DMS153 treated with DMSO at 0.1 percent for 48 hours (cell line): ENCODE measurements around the gene ZNF385A.

Source experiments
- DNase-seq: peaks from one replicate; lab custom pipeline; 2025; ENCODE audit not compliant: unreplicated experiment; lab: John Stamatoyannopoulos, UW

ZNF385A gene

DNA sequence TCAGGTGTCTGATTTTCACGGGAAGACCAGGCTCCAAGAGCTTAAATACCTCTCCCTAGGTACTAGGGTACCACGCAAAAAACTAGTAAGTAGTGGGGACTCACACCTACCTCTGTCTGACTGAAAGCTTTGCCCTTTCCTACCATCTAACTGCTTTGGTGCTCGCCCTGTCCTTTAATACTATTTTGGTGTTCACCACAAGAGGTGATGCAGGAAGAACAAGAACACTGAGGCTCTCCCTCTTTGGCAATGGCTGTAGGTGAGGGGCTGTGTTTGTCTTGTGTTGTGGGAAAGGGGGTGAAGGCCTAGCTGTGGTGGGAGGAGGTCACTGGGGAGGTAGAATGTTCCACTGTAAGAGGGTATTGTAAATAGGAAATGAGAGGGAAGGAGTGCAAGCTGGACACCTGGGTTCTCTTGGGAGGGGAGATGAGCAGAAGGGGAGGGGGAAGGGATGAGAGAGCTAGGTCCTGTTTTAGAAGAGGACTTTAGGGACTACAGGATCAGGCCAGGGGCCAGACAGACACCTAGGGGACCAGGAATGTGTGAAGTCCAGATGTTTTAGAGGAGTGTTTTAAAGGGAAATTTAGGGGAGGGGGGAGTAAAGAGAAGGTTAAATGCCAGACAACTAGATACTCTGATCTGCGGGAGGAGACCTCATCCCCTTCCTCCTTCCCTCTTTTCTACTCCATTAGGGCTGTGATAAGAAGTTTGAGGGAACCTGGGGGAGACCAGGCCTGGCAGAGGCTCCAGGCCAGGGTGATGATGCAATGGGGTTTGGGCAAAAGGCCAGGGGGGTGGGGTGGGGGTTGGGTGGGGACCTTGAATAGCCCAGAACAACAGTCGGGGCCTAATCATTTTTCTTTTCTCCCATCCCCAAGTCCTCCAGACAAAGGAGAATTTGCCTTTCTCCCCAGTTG is 32.4 kb upstream of the ZNF385A start:
- DNase-seq, result no peak

DNA sequence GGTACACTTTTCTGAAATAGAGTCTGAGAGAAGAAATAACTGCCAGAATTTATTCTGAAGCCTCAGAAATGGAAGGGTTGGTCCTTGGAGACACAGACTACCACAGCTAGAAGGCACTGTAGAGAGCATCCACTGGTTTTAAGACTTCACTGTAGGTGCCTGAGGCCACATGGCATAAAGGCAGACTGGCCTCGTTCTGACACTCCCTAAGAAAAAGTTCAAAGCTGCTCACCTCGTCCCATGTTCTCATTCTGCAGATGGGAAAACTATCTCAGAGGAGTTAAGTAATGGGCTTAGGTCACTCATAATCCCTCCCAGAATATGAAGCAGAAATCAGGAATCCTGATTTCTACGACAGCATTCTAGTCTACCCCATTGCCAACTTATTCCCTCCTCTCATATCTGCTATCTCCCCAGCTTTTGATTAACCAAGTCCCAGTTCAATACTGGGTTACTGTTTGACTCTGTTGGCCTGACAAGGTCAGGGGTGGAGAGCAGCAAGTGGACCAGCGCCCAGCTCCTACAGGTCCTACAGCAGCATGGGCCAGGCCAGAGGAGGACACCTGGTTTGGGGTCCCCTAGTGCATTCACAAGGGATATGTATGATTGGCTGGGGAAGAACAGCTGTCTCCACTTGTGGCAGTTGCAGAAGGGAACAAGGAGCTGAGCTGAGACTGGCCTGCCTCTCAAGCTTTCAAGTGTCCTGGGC is 30.8 kb upstream of the ZNF385A start:
- no peak for DNase-seq

DNA sequence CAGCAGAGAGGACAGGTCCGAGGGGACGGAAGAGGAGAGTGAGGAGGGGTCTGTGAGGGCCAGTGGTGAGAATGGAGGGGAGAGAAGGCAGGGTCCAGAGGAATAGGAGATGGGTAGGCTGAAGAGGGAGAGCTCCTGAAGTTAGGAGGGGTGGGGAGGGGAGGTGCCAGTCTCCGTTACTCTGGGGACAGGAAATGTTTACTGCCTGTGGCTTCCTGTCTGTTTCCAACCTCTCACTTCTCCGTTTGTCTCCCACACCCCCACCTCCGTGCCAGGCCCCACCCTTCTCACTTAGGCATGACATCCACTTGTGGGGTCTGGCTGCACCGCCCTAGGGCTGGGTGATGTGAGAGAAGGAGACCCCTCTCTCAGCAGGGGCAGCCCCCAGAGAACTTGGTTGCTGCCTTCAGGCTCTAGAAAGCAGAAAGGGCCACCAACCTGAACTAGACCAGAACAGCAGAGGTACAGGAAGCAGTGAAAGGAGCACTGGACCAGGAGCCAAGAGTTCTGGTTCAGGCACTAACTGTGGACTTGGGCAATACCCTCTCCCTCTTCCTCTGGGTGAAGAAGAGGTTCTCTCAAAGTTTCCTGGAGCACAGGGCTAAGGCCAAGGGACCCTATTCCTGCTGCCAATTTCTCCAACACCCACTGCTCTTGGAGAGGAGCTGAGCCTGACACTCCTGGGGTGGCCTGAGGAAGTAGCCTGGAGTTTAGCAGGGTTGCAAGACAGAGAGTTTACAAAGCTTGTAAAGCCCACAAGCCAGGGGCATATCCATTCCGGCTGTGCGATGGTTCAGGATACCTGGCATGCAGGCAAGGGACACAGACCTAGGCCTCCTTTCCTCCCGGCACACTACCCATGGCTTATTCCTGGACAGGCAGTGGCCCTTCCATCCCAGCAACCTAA is 29.0 kb upstream of the ZNF385A start:
- DNase-seq, result no peak

DNA sequence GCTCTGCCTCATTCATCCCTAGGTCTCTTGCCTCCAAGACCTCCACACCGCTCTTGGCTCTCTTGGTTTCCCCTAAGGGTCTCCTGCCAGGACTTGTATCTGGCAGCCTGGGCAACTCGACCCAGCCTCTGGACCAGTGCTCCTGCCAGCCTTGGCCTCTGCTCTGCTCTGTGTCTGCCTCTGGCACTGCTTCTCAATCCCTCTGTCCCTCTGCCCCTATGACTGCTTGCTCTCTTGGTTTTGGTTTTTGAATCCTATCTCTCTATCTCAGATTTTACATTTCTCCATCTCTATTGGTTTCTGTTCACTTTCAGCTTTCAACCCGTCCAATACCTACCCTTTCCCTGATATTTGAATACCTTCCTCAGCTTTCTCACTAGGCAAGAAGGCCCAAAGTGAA is 28.3 kb upstream of the ZNF385A start:
- no peak for DNase-seq

DNA sequence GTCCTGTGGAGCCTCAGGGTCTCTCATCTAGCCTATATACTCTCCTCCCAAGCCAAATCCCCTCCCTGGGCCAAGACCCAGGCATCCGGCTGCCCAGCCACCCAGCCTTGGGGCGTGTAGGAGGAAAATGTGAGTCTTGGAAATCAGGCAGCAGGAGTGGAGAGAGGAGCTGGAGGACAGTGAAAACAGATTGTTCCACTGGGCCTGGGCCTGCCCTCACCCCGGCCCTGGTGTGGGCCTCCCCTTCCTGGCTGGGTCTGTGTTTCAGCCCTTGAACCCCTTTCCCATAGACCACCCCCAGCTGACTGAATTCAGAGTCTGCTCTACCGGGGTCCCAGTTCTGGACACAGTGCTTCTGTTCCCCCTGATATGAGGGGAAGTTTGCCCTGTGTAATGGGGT is 27.8 kb upstream of the ZNF385A start:
- no peak for DNase-seq

DNA sequence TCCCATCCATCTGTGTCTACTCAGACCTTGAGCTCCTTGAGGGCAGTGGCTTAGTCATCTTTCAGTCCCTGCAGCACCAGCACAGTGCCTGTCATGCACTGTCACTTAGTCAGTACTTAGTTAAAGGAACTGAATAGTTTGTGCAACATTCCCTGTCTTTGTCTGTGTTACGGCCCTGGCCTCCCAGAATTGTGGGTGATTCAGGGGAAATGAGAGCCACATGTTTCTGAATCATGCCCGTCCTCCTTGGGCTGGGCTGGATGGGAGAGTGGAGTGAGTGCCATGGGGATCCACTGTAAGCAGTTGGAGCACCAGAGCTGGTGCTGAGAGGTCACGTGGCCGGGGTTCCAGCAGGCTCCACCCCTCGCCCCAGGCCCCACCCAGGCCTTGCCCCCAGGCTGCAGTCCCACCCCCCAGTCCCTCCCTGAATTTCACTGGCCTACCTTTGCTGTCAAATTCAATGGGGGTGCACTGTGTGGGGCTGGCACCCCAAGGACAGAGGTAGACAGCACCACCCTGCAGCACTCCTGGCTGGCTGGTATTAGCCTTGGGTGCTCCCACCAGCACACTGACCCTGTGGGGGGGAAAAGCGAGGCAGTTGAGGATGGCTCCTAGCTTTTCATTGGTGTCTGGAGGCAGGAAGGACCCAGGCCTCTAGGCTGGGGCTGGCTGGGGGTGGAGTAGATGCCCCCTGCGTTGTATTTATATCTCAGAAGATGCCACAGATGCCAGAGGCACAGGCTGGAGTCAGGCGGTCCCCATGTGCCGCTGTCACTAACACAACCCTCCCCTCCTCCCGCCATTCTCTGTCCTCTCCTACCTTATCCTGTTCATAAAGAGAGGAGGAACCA is 27.1 kb upstream of the ZNF385A start:
- DNase-seq, result no peak

DNA sequence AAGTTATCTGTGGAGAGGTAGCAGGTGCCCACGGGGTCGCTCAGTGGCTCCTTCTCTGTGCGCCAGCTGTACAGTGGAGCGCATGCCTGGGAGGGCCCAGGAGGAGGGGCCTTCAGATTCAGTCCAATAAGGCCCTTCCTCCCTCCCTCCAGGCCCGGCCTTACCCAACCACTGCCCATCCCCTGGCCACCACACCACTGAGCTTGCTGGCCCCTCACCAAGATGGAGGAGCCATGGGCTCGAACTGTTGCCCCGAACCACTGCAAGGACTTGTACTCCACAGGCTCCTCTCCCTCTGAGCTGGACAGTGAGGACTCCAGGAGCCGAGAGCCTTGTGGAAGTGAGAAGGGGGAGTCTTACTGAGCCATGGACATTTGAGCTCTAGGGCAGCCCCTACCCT is 24.7 kb upstream of the ZNF385A start:
- no peak for DNase-seq

DNA sequence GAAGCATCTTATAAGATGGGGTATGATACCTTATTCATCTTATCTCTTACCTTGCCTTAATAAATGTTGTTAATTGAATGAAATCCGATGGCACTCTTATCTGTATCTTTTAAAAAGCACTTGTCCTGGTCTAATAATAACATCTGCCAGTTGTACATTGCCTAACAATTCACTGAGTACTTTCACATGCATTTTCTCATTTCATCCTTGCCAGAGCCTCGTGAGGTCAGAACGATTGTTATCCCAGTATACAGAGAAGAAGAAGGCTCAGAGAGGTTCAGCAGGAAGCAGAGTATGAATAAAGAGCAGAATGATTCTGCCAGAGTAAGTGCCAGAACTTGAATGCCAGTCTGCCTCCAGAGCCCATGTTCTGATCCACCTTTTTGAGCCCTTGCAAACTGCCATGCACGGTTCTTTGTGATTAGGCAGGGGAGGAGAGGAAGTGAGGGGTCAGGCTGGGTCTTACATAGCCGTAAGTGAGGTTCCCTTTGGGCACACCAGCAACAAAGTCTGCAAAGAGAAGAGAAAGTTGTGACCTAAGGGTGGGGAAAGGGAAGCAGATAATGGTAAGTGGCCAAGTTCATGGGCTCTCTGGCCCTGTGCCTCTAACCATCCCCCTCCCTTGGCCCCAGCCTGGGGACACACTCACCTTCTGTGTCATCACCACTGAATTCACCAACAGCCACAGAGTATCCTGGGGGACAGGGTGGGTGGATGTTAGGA is 22.8 kb upstream of the ZNF385A start:
- DNase-seq, result no peak

DNA sequence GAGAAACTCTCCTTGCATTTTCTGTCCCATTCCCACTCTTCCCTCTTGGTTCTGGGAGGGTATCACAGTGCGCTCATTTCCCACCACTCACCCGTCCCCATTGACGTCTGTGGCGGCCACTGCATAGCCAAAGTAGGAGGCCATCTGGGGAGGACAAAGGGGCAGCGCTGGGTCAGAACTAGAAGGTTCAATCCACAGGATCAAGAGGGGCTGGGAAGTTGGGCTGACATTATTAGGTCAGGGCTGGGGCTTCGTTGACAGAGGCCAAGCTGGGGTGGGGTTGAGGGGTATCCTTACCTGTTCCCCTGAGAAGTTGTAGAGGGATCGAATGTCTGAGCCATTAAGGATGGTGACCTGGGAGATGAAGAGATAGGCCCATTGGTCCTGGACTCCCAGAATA is 21.0 kb upstream of the ZNF385A start:
- no peak for DNase-seq

DNA sequence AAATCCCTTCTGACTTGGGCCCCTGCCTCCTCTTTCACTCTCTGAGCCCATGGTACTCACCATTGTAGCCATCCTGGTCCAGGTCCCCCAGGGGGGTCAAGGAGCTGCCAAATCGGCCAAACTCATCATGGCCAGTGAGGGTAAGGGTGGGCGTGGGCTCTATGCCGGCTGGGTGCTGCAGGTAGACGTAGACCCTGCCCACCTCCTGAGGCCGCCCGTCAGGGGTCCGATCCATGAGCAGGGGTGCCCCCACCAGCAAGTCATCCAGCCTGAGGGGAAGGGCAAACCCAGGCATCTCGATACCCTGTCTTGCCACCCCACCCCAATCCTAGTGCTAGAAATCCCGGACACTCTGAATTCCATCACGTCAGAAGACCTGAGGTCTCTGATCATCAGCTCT is 20.6 kb upstream of the ZNF385A start:
- no peak for DNase-seq

DNA sequence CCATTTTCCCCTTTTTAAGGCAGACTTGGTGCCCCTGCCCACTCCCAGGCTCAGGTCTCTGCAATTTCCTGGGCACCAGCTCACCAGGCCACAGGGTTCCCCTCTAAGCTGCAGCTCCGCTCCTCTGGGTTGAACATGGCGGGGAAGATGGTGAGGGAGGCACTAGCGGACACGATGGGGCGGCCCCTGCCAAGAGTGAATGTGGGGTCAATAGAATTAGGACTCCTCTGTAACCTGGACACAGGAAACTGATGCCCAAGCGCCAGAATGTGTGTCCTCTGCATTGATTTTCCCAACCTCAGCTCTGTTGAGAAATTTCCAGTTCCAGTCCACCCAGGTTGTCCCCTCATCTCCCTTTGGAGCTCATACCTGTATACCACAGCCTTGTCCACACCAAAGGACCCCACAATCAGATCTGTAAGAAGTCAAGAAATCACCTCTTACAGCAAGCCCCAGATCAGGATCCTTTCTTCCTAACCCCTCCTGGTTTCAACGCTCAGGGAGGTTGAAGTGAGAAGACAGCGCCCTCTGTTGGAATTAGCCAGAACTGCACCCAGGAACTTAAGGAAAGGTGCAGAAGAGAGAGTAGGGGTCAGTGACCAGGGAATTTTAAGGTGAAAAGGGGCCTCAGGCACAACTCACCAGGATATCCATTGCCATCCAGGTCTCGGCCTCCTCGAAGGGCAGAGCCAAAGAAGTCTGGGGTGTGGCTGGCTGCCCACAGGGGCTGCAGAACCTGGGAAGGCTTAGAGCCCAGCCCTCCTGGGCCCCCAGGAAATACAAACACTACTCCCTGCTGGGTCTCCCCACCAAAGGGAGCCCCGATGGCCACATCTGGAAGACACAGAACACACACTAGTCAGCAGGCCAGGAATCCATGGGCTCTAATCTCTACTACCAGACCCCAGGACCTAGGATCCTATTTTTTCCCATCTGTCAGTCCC is 19.8 kb upstream of the ZNF385A start:
- no peak for DNase-seq

DNA sequence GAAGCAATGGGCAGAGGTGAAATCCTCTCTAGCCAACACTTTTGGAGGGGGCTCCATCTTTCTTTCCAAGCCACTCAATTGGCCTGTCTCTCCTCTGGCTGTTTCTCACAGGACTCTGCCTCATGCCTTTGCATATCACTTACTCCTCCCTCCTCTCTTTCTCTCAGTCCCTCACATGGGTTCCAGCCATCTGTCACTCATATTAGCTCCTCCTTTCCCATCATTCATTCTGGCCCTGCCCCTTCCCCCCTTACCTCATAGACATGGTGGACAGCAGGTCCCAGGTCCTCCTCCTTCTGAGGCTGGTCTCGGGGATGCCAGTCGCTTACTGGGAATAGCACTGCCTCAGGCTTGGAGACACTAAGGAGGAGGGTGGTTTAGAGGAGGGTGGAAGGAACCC is 16.6 kb upstream of the ZNF385A start:
- DNase-seq, result no peak

DNA sequence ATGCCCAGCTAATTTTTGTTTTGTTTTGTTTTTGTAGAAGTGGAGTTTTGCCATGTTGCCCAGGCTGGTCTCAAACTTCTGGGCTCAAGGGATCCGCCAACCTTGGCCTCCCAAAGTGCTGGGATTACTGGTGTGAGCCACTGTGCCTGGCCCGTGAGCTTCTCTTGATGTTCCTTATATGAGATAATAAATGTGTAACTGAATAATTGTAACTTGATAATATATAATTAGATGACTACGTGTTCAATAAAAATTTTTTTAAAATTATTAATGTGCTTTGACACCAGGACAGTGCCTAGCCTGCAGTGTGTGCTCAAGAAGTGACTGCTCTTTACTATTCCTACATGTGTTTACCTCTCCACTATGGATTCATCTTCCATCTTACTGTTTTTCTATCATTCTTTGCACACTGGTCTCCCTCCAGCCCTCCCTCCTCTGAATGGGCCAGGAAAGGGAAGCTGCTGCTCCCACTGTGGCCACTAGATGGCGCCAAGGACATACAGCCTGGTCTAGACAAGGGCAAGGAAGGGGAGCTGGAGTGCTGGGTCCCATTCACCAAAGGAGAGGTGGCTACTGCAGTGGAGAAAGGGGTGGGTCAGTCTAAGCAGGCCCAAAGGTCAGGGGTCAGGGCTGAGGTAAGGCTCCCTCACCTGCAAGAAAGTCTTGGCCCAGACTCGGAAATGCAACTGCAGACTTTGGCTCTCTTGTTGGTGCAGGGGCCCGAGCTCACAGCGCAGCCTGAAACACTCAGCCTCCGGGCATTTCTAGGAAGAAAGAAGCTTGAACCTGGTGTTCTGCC is 14.7 kb upstream of the ZNF385A start:
- peak; percentile 55 for DNase-seq

DNA sequence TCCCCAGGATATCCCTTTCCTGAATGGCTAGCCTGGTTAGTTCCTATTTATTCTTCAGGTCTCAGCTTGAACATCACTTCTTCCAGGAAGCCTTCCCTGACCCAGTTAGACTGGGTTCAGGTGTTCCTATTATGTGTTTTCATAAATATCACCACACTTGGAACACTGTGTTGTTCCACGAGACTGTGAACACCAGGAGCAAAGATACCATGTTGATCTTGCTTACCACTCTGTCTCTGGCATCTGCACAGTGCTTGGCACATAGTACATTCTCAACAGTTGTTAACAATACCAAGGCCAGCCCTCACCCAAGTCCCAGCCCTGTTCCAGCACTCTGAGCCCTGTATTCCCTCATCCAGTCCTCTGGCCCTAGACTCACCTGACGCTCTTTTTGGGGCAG is 13.7 kb upstream of the ZNF385A start:
- no peak for DNase-seq

DNA sequence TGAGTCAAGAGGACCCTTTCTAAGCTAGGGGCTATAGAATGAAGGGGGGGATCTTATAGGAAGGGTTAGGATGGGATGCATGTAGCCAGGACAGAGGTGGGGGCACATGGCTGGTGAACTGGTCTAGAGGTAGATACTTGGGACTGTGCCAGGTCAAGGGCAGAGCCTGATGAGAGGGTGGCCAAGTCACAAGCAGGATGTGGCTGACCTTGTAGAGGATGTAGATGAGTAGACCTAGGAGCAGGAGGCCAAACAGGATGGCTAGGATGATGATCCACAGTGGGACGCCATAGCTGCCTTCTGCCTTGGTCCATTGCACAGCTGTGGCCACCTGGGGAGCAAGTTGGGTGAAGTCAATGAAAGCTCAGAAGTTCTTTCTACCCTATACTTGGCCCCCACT is 12.6 kb upstream of the ZNF385A start:
- DNase-seq, result no peak

DNA sequence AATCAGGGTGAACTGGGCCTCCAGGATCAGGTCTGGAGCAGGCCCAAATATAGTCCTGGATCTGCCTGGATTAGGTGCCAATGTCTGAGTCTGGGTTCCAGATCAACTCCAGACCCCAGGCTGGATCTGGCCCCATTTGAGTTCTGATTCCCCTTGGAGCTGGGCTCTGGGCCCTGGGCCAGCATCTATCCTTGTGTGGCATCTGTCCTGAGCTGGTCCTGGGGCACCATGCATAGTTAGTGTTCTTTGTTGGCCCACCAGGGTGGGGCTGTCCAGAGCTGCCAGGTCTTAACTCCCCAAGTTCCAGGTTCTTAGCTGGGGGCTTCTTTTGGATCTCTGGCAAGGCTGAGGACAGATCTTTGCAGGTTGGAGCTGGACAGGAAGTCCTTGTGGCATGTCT is 11.0 kb upstream of the ZNF385A start:
- no peak for DNase-seq

DNA sequence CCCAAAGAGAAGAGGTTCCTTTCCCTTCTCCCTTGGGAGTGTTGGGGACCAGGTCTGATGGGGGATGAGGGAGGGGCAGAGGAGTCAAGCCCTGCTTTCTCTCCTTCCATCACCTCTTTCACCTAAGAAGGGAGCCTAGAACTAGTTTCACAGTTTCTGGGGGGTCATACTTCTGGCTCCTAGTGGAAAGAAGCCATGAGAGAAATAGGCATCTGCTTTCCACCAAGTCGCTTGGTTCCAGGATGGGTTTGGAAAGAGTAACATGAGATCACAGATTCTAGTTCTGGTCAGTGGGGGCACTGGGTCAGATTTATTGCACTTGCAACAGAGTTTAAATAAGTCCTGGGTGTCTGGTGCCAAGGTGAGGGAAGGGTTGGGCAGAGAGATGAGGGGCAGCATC is 10.5 kb upstream of the ZNF385A start:
- no peak for DNase-seq

DNA sequence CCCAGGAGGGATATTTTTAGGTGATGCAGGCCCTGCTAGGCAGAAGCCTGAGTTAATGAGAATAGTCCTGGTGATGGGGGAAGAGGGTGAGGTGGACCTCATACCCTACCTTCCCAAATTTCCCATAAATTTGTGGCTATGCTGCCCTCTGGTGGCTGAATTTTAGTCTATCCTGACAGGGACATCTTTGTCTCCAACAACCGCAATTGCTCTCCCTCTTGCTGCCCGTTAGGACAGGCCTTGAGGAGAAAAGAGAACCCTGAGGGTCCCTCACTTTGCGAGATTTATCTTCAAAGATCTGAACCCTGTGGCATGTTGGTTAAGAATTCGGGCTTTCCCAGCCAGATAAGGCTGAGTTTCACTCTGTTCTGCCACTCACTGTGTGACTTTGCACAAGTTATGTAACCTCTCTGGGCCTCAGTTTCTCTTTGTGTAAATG is 9.8 kb upstream of the ZNF385A start:
- no peak for DNase-seq
